ENCODE measurements around the gene COL27A1. TPM values are rescaled to one million over a fixed set of nuclear protein-coding genes. Genes with fewer than 3 reads are reported as not detected.

COL27A1 gene
- total and polyA plus RNA-seq, 12 donors, result 3.0 to 99.8 (median 11.9) TPM

GRCh38 chr9:114283551-114284111 lies 128.3 kb downstream of the COL27A1 start:
- Histone ChIP-seq H3K4me3 (no peak overlapping the region), H3K27me3 (no peaks in the 10 kb centered on the region), H3K36me3 (replicated peaks in 1 of 2) (no peaks in the 10 kb centered on the region), H3K4me1 (replicated peaks in 1 of 2) (peaks cover 0 to 21% of the 10 kb centered on the region in 2 donors), H3K9me3 (replicated peaks in 1 of 3) (no peaks in the 10 kb centered on the region), H3K27ac (no peak overlapping the region)
- no peak for TF ChIP-seq POLR2A (IDR thresholded peaks at IDR 0.05)
- no peak for TF ChIP-seq CTCF (IDR thresholded peaks at IDR 0.05)
- intact Hi-C loops (cut with DNase I), result no loop called here
- 92 to 97% (median 95%) methylated on average over 5 to 14 of the region's 14 CpGs for WGBS, 4 donors
- peak in 2 of 7 donors; percentile 4 to 9 for DNase-seq

DNA sequence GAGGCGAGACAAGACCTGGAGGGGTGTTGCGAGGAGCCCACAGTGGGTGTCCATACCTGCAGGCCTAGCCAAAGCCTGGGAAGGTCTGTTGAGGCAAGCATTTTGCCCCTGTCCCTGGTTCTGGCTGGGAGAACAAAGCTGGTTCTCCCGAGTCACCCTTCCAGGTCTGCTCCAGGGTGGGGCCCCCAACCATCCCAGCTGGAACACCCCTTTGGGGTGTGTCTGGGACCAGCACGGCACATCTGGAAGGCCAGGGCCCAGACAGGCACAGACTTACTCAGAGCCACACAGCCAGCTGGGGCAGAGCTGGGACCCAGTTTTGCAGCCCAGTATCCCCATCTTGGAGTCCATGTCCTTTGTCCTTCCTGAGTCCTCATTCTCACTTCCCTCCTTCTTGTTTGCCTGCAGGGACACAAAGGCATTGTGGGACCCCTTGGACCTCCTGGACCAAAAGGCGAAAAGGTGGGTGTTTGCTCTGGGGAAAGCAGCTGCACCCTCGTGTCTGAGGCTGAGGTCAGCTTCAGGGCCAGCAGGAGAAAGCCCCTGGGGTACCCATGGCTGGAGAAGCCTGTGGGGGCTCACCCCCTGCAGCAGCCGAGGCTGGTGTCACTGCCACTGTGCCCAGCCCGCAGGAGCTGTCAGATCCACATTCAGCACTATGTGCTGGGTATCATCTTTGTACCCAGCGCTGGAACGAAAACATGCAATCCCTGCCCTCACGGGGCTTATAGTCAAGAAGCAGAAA lies 129.2 kb downstream of the COL27A1 start:
- H3K4me3 ChIP-seq, result no peak overlapping the region
- DNase-seq, result peak in 2 of 7 donors; percentile 2 to 4
- H3K27me3 ChIP-seq, result no peaks in the 10 kb centered on the region
- H3K4me1 ChIP-seq (replicated peaks in 1 of 2), result peaks cover 0 to 21% of the 10 kb centered on the region in 2 donors
- 91 to 96% (median 93%) methylated on average over 9 to 11 of the region's 11 CpGs for WGBS, 4 donors
- intact Hi-C loops (cut with DNase I), result loop anchor here (5.0 kb wide), 3 partner anchors 127 to 197 kb away; partner anchors contain the start of gene COL27A1 (in 1 of the 2)
- no peaks in the 10 kb centered on the region for H3K36me3 ChIP-seq (replicated peaks in 1 of 2)
- H3K27ac ChIP-seq, result no peak overlapping the region
- H3K9me3 ChIP-seq (replicated peaks in 1 of 3), result no peaks in the 10 kb centered on the region
- TF ChIP-seq CTCF (IDR thresholded peaks at IDR 0.05), result no peak
- TF ChIP-seq POLR2A (IDR thresholded peaks at IDR 0.05), result no peak

GRCh38 chr9:114285166-114285867 lies 130.0 kb downstream of the COL27A1 start:
- H3K27ac ChIP-seq, result peak overlapping the region in 1 of 5 donors; percentile 34
- 39 to 49% (median 43%) methylated on average over 12 to 20 of the region's 20 CpGs for WGBS, 4 donors
- DNase-seq, result peak; percentile 42 to 85 (median 57)

More at GRCh38 chr9:114285166-114285867, 130.0 kb downstream of the COL27A1 start:
- intact Hi-C loops (cut with DNase I), result loop anchor here (5.0 kb wide), 3 partner anchors 128 to 198 kb away; partner anchors contain the start of gene COL27A1 (in 1 of the 2)
- no peaks in the 10 kb centered on the region for H3K27me3 ChIP-seq
- H3K9me3 ChIP-seq (replicated peaks in 1 of 3), result no peaks in the 10 kb centered on the region
- peaks cover 0 to 21% of the 10 kb centered on the region in 2 donors for H3K4me1 ChIP-seq (replicated peaks in 1 of 2)
- no peaks in the 10 kb centered on the region for H3K36me3 ChIP-seq (replicated peaks in 1 of 2)
- no peak overlapping the region for H3K4me3 ChIP-seq
- TF ChIP-seq CTCF (IDR thresholded peaks at IDR 0.05) (no peak), POLR2A (IDR thresholded peaks at IDR 0.05) (no peak)

Data from adrenal gland (tissue), 12 donors.